Testis (tissue), 3 donors: ENCODE results near the gene CELF4. TPM values are rescaled to one million over a fixed set of nuclear protein-coding genes. Genes with fewer than 3 reads are reported as not detected.
A peak's percentile ranks its signal among the peaks of the same experiment; 100 is the strongest.
"Not testable (repeated sequence)": the region's sequence is repeated elsewhere in the genome, so short reads cannot be mapped to it uniquely, and the experiment has no call there.

ENCODE experiments used
- DNase-seq: peaks from one replicate; pipeline ENCODE4 v3.0.0-alpha.2; 2019
- H3K27ac ChIP-seq, 2 donors: fragments of 200-600 bp; sonication (generic); one replicate each; pipeline ENCODE4 v1.5.1; 2019
- H3K27me3 ChIP-seq: fragments of 200-600 bp; sonication (generic); one replicate; pipeline ENCODE4 v1.5.1; 2019
- H3K36me3 ChIP-seq: fragments of 200-600 bp; sonication (generic); one replicate; pipeline ENCODE4 v1.5.1; 2017; ENCODE audit warnings: low read depth; ENCODE audit errors: missing control alignments
- H3K4me1 ChIP-seq: fragments of 200-600 bp; sonication (generic); one replicate; pipeline ENCODE4 v1.5.1; 2019
- H3K4me3 ChIP-seq, 2 donors: fragments of 200-600 bp; sonication (generic); one replicate each; pipeline ENCODE4 v1.5.1; 2017 to 2019
- H3K9me3 ChIP-seq: fragments of 200-600 bp; sonication (generic); one replicate; pipeline ENCODE4 v1.5.1; 2017
- POLR2A ChIP-seq: fragments of 450-650 bp; IDR thresholded peaks from one replicate; pipeline ENCODE4 v1.6.1; 2017; ENCODE audit warnings: antibody characterized with exemption, mild to moderate bottlenecking, moderate library complexity
- WGBS, 2 donors: methylation state at CpG; one replicate each; pipeline ENCODE4 v1.1.5; 2018; 5-methylcytosine and 5-hydroxymethylcytosine counted together
- intact Hi-C: fragments of 100-400 bp; cut with DNase I; formaldehyde crosslinking; loops from one replicate; pipeline ENCODE4 v1.15.1; 2023; ENCODE audit warnings: low total_unique reads
- polyA plus RNA-seq: library from polyadenylated mRNA; stranded (reverse); fragments of 350-450 nt; fragmentation: Illumina TruSeq; extraction: RNeasy Lipid Tissue Mini Kit (QIAGEN cat#74804); gene quantifications from one replicate; pipeline ENCODE4 v1.2.3, GENCODE V29; 2014; ENCODE audit warnings: low read depth, low replicate concordance; ENCODE audit not compliant: insufficient read depth
- total RNA-seq, 2 donors: library from RNA; depleted of rRNA; stranded (reverse); fragments of >200 nt; gene quantifications; one replicate each; pipeline ENCODE4 v1.2.3, GENCODE V29; 2016
- TF ChIP-seq, protein P1 (sequence below), 3 experiments: fragments of 450-650 bp in 2 of 3; fragments of 200-600 bp in 1 of 3; sonication (generic) in 1 of 3; IDR thresholded peaks; one replicate each; pipeline ENCODE4 v1.5.1; 2016 to 2019; ENCODE audit warnings: antibody characterized with exemption in 3 of 3, mild to moderate bottlenecking in 2 of 3, moderate library complexity in 1 of 3

CELF4 gene
- total and polyA plus RNA-seq, 3 donors from 2014 or later: 3.9 to 6.3 (median 4.8) TPM

DNA sequence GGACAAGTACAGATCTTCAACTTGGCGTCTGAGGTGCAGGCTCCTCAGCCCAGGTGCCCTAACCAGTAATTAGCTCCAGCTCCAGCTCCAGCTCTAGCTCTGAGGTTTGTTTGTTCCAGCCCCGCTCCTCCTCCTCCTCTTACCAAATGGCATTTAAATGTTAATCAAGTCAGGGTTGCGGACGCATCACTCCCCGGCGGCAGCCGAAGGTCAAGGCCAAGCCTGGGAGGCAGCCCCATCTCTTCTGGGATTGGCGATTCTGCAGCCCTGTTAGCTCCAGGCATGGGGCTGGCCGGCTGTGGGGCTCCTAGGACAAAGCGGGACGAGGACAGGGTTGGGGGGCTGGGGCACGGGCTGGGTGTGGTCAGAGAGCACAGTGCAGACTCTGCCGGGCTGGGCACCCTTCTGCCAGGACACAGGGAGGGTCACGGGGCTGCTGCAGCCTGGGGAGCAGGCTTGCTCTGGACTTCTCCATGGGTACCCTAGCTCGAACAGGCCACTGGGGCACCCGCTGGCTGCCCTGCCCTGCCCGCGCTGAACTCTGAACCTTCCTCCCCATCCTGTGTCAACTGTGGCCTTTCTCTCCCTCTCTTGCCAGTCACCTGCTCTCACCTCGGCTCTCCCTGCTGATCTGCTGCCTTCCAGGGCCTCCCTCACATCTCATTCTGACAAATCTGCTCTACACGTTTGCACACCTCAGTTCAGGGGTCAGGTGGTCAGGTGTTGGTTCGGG lies 203.3 kb downstream of the CELF4 start:
- H3K9me3 ChIP-seq: no peaks in the 10 kb centered on the region
- WGBS, 2 donors: 42 to 43% methylated on average over 18 to 21 of the region's 21 CpGs
- intact Hi-C loops: no loop called here
- peak; percentile 44 for DNase-seq
- no peak overlapping the region for H3K4me3 ChIP-seq
- H3K27ac ChIP-seq: no peak overlapping the region
- peaks cover 8% of the 10 kb centered on the region for H3K4me1 ChIP-seq
- TF ChIP-seq, protein P1, sequence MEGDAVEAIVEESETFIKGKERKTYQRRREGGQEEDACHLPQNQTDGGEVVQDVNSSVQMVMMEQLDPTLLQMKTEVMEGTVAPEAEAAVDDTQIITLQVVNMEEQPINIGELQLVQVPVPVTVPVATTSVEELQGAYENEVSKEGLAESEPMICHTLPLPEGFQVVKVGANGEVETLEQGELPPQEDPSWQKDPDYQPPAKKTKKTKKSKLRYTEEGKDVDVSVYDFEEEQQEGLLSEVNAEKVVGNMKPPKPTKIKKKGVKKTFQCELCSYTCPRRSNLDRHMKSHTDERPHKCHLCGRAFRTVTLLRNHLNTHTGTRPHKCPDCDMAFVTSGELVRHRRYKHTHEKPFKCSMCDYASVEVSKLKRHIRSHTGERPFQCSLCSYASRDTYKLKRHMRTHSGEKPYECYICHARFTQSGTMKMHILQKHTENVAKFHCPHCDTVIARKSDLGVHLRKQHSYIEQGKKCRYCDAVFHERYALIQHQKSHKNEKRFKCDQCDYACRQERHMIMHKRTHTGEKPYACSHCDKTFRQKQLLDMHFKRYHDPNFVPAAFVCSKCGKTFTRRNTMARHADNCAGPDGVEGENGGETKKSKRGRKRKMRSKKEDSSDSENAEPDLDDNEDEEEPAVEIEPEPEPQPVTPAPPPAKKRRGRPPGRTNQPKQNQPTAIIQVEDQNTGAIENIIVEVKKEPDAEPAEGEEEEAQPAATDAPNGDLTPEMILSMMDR (IDR thresholded peaks at IDR 0.05): no peak
- no peak for TF ChIP-seq POLR2A
- H3K27me3 ChIP-seq: no peaks in the 10 kb centered on the region
- H3K36me3 ChIP-seq: no peaks in the 10 kb centered on the region

- no peaks in the 10 kb centered on the region for H3K36me3 ChIP-seq
- 75% methylated on average over 18 to 19 of the region's 19 CpGs for WGBS, 2 donors
- H3K9me3 ChIP-seq: no peaks in the 10 kb centered on the region
- no peak overlapping the region for H3K27ac ChIP-seq
- H3K4me3 ChIP-seq: no peak overlapping the region
- TF ChIP-seq, protein P1 (IDR thresholded peaks at IDR 0.05): no peak
- TF ChIP-seq POLR2A: no peak
- peaks cover 8% of the 10 kb centered on the region for H3K4me1 ChIP-seq
- H3K27me3 ChIP-seq: no peaks in the 10 kb centered on the region
- DNase-seq: no peak
- intact Hi-C loops: no loop called here
Observed at GRCh38 chr18:37361335-37362157, 204.1 kb downstream of the CELF4 start.

GRCh38 chr18:37358061-37358460 lies 207.5 kb downstream of the CELF4 start:
- 68% methylated on average over 8 to 9 of the region's 9 CpGs for WGBS, 2 donors
- H3K4me3 ChIP-seq, H3K36me3 ChIP-seq, H3K4me1 ChIP-seq, H3K27me3 ChIP-seq, DNase-seq, H3K27ac ChIP-seq, H3K9me3 ChIP-seq, intact Hi-C loops: not testable (repeated sequence)

- intact Hi-C loops: no loop called here
- H3K4me1 ChIP-seq: no peaks in the 10 kb centered on the region
- WGBS, 2 donors: 93 to 95% methylated on average over 2 to 3 of the region's 3 CpGs
- no peaks in the 10 kb centered on the region for H3K9me3 ChIP-seq
- TF ChIP-seq, protein P1 (IDR thresholded peaks at IDR 0.05): no peak
- TF ChIP-seq POLR2A: no peak
- no peaks in the 10 kb centered on the region for H3K36me3 ChIP-seq
- no peaks in the 10 kb centered on the region for H3K27me3 ChIP-seq
- H3K27ac ChIP-seq: no peak overlapping the region
- no peak for DNase-seq
- H3K4me3 ChIP-seq: no peak overlapping the region
Observed at GRCh38 chr18:37355772-37356171, 209.8 kb downstream of the CELF4 start.

DNA sequence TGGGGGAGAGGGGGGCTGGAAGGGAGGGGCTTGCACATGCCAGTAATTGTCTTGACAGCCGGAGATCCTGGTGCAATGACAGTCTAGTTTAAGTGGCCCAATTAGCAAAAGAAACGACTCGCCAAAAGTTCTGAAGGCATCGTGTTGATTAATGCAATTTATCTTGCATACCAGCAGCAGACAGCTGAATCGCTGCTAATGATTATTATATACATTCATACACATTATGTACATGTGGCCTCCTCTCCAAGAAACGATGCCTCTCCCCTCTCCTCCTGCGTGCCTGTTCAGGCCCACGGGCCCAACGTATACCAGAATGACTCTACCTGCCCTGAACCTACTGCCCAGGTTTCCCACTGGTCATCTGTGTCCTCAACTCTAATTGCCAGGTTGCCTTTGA lies 214.5 kb downstream of the CELF4 start:
- TF ChIP-seq, protein P1 (IDR thresholded peaks at IDR 0.05): no peak
- TF ChIP-seq POLR2A: no peak
- H3K4me1 ChIP-seq: no peaks in the 10 kb centered on the region
- H3K9me3 ChIP-seq: no peaks in the 10 kb centered on the region
- DNase-seq: no peak
- intact Hi-C loops: no loop called here
- H3K27ac ChIP-seq: no peak overlapping the region
- no peaks in the 10 kb centered on the region for H3K27me3 ChIP-seq
- 74 to 78% methylated on average over 9 of the region's 9 CpGs for WGBS, 2 donors
- H3K36me3 ChIP-seq: no peaks in the 10 kb centered on the region
- no peak overlapping the region for H3K4me3 ChIP-seq
